ENCODE results near the gene CCL21.

Gene CCL21

DNA sequence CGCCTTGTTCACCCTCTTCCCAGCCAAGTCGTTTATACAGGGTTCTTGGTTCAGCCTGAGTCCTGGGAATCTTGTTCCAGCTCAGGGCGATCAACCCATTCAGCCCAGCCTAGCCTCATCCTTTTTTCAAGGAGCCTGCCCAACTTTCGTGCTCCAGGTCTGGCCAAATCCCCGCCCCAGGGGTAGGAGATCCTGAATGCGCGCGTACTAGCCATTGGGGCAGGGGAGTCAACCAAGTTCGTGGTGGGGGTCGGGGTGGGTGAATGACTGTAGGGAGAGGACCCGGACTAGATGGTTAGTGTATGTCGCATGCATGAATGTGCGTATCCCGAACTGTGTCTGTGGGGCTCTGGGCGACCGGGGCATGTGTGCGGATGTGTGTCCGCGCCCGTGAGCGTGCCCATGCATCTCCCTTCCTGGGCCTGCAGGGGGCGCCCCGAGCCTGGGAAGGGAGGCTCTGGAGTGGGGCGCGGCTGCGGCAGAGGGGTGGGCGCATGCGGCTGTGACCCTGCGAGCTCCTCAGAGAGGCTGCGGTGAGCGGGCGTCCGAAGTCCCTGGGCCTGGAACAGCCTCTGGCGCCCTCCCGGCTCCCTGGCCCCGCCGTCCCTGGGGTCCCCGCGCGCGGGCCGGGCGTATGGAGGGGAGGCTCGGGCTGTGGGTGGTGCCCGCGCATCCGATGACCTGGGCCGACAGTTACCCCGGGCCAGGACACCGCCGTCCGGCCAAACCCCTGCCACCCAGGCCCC, 8.7 kb downstream of the CCL21 start:
- DNase-seq (ENCODE audit: low spot score in 2 of 2) = peak; percentile 50 to 62
- no peak overlapping the region for H3K27ac Mint-ChIP-seq (ENCODE audit: low read depth)
- H3K4me3 Mint-ChIP-seq = peak overlapping the region; percentile 72

DNA sequence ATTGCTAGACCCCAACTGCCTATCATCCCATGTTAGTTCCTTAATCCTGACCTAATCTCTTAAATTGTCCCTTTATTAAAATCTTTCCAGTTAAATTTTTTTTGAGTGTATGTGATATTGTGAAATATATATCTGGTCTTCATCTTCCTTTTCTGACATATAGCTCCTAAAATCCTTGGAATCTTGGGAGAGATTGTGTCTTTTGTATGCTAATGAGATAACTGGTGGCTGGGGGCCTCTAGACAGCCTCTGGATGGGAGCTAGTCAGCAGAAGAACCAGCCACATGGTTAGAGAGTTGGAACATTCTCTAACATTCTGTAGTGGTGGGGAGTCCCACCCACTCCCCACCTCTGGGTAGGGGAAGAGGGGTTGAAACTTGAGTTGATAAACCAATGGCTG, 15.1 kb downstream of the CCL21 start:
- ATAC-seq (replicated peaks; ENCODE audit: extremely low read depth, poor library complexity, severe bottlenecking) = no peak
- no peak for DNase-seq (ENCODE audit: low spot score in 2 of 2)
- H3K36me3 Mint-ChIP-seq (ENCODE audit: insufficient read depth) = no peaks in the 10 kb centered on the region
- H3K27me3 Mint-ChIP-seq = peaks cover 18% of the 10 kb centered on the region
- no peaks in the 10 kb centered on the region for H3K4me1 Mint-ChIP-seq
- no peak overlapping the region for H3K4me3 Mint-ChIP-seq
- no peak overlapping the region for H3K27ac Mint-ChIP-seq (ENCODE audit: low read depth)
- no peaks in the 10 kb centered on the region for H3K9me3 Mint-ChIP-seq

More for the DNA sequence above, 8.7 kb downstream of the CCL21 start:
- Mint-ChIP-seq H3K4me1 (peaks cover 6% of the 10 kb centered on the region), H3K27me3 (peaks cover 13% of the 10 kb centered on the region), H3K9me3 (no peaks in the 10 kb centered on the region), H3K36me3 (ENCODE audit: insufficient read depth) (no peaks in the 10 kb centered on the region)
- peak; percentile 83 for ATAC-seq (replicated peaks; ENCODE audit: extremely low read depth, poor library complexity, severe bottlenecking)

DNA sequence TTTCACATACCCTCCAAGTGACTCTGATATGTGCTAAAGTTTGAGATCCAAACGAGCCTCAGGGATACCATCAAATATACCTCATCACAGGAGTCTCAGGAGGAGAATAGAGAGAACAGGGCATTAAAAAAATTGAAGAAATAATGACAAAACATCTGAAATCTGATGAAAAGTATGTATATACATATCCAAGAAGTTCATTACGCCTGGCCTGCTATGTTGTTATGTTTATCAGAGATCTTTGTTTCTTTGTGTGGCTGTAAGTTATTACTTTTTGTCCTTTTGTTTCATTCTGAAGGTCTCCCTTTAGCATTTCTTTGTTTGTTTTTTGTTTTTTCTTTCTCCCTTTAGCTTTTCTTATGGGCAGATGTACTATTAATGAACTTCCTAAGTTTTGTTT, 16.4 kb downstream of the CCL21 start:
- no peak overlapping the region for H3K4me3 Mint-ChIP-seq
- DNase-seq (ENCODE audit: low spot score in 2 of 2) (no peak), ATAC-seq (replicated peaks; ENCODE audit: extremely low read depth, poor library complexity, severe bottlenecking) (no peak)
- H3K36me3 Mint-ChIP-seq (ENCODE audit: insufficient read depth) = no peaks in the 10 kb centered on the region
- no peaks in the 10 kb centered on the region for H3K4me1 Mint-ChIP-seq
- no peak overlapping the region for H3K27ac Mint-ChIP-seq (ENCODE audit: low read depth)
- peaks cover 27% of the 10 kb centered on the region for H3K27me3 Mint-ChIP-seq
- no peaks in the 10 kb centered on the region for H3K9me3 Mint-ChIP-seq

DNA sequence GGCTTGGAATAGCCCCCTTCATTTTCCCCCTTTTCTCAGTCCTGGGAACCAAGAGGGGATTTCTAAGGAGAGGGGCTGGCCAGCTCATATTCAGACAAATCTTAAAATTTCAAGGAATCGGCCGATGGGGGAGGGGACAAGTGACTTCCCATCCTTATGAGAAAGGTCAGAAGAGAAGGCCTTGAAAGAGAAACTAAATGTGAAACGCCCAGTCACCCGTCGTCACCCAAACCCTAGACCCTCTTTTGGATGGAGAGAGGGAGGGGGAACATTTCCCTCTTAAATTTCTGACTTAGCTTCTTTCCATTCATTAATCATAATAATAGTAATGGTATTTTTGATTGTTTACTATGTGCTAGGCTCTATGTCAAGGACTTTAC, 18.0 kb downstream of the CCL21 start:
- H3K36me3 Mint-ChIP-seq (ENCODE audit: insufficient read depth) = no peaks in the 10 kb centered on the region
- ATAC-seq (replicated peaks; ENCODE audit: extremely low read depth, poor library complexity, severe bottlenecking) = no peak
- no peaks in the 10 kb centered on the region for H3K9me3 Mint-ChIP-seq
- no peak overlapping the region for H3K4me3 Mint-ChIP-seq
- H3K4me1 Mint-ChIP-seq = no peaks in the 10 kb centered on the region
- peaks cover 33% of the 10 kb centered on the region for H3K27me3 Mint-ChIP-seq
- no peak for DNase-seq (ENCODE audit: low spot score in 2 of 2)
- H3K27ac Mint-ChIP-seq (ENCODE audit: low read depth) = no peak overlapping the region

DNA sequence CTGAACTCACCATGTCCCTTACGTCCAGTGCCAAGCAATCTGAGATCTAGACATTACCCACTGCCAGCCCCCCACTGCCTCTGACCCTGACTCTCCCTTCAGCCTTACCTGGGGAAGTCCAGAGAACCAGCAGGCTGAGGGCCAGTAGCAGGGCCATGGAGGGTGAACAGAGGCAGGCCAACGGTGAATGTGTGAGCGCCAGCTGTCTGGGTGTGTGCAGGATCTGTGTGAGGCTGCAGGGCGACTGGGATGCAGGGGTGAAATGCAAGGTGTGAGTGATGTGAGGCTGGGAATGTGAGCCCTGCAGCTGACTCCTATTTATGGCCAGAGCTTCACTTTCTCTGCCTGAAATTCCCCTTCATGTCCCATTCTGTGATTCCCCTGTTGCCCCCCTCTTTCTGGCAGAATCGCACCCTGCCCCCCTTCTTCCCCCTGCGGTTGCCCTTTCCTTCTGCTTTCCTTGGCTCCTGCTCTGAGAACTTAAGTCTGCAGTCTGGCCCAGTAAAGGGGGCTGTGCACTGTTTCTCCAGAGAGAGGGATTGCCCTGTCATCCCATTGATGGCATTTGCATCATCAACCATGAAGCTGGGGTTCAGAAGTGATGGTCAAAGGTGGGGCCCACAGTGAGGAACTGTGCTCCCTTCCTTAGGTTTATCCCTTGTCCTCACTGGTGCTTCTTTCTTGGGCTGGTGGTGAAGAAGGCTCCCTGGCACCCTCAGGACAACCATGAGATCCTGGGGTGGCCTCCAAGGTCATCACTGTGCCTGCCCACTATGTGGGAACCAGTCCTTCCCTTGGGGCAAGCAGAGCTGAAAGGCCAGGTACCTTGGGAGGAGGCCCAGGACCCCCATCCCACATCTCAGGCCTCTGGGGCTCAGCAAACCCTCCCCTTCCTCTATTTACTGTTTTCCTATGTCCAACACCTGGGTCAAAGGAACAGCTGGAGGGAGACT, 18.7 kb downstream of the CCL21 start, which contains the start of gene CCL19:
Gene CCL19 (minus strand): TSS at position 294 of the 953 bp plus-strand sequence. CDS start 137 bp downstream, at position 157.
- Mint-ChIP-seq H3K27ac (ENCODE audit: low read depth) (no peak within 1 kb of the TSS), H3K9me3 (no peaks in the 10 kb centered on the region), H3K36me3 (ENCODE audit: insufficient read depth) (no peaks in the 10 kb centered on the region), H3K4me1 (no peaks in the 10 kb centered on the region), H3K4me3 (no peak within 1 kb of the TSS), H3K27me3 (peaks cover 33% of the 10 kb centered on the region)
- ATAC-seq (replicated peaks; ENCODE audit: extremely low read depth, poor library complexity, severe bottlenecking) (no peak), DNase-seq (ENCODE audit: low spot score in 2 of 2) (no peak)

DNA sequence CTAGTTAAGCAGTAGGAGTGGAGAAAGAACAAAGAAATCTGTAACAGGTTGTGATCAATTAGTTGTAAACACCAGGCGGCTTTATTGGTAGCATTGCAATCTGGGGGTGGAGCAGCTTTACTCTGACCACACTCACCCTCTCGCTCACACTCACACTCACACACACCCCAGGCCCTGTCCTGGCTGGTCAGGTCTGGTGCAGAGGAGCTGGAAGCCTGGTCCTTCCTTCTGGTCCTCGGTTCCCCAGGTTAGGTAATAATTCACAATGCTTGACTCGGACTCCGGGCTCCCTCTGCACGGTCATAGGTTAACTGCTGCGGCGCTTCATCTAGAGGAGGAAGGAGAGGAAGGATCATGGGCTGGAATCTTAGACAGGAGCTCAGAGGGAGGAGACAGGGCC, 20.4 kb downstream of the CCL21 start:
- Mint-ChIP-seq H3K4me3 (no peak overlapping the region), H3K4me1 (no peaks in the 10 kb centered on the region), H3K27ac (ENCODE audit: low read depth) (no peak overlapping the region), H3K36me3 (ENCODE audit: insufficient read depth) (no peaks in the 10 kb centered on the region), H3K9me3 (no peaks in the 10 kb centered on the region), H3K27me3 (peaks cover 23% of the 10 kb centered on the region)
- DNase-seq (ENCODE audit: low spot score in 2 of 2) (no peak), ATAC-seq (replicated peaks; ENCODE audit: extremely low read depth, poor library complexity, severe bottlenecking) (no peak)

DNA sequence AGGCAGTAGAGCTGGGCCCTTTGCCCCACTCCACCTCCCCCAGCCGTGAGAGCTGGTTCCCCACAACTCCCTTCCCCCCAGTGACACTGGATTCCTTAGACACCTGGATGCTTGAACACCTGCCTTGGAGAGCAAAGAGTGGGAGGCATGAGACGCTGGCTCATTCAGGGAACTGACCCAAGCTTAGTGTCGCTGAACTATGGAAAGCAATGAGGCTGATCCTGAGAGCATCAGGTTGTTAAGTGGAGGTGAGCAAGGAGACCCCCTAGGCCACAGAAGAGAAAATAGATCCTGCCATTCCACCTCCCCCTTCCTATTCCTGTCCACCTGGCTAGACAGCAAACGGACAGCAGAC, 20.8 kb downstream of the CCL21 start:
- Mint-ChIP-seq H3K4me1 (no peaks in the 10 kb centered on the region), H3K4me3 (no peak overlapping the region), H3K36me3 (ENCODE audit: insufficient read depth) (no peaks in the 10 kb centered on the region), H3K27me3 (peaks cover 22% of the 10 kb centered on the region), H3K27ac (ENCODE audit: low read depth) (no peak overlapping the region), H3K9me3 (no peaks in the 10 kb centered on the region)
- ATAC-seq (replicated peaks; ENCODE audit: extremely low read depth, poor library complexity, severe bottlenecking) (no peak), DNase-seq (ENCODE audit: low spot score in 2 of 2) (no peak)

DNA sequence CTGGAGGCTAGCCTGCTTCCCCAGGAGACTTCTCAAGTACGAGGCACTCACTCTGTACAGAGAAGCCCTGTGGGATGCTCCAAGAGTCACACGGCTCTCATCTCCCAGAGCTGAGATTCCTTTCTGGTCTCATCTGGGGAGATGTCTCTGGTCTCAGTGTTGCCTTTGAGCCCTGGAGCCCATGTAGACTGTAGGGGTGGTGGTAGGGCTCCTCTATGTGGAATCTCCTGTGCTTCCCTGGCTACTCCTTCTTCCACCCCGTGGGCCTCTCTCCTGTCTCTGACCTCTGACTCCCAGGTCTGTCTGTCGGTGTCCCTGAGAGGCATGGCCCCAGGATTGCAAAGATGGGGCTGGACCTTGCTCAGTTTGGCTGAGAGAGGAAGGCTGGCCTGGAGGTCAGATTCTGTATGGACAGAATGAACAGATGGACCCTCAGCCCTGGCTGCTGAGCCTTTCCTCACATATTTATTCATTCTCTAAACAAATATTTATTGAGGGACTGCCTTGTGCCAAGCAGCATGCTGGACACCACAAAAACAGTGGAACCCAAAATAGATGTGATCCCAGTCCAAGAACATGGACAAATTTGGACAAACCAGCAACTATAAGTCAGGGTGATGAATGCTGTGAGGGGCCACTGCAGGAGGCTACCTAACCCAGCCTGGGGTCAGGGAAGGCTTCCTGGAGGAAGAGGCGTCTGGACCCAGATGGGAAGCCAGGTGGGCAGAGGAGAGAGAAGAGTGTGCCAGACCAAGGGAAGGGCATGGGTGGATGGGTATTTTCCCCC, 21.4 kb downstream of the CCL21 start:
- Mint-ChIP-seq H3K27ac (ENCODE audit: low read depth) (peak overlapping the region; percentile 1), H3K9me3 (no peaks in the 10 kb centered on the region), H3K4me3 (no peak overlapping the region), H3K27me3 (peaks cover 22% of the 10 kb centered on the region), H3K36me3 (ENCODE audit: insufficient read depth) (no peaks in the 10 kb centered on the region), H3K4me1 (no peaks in the 10 kb centered on the region)
- ATAC-seq (replicated peaks; ENCODE audit: extremely low read depth, poor library complexity, severe bottlenecking) (no peak), DNase-seq (ENCODE audit: low spot score in 2 of 2) (no peak)

DNA sequence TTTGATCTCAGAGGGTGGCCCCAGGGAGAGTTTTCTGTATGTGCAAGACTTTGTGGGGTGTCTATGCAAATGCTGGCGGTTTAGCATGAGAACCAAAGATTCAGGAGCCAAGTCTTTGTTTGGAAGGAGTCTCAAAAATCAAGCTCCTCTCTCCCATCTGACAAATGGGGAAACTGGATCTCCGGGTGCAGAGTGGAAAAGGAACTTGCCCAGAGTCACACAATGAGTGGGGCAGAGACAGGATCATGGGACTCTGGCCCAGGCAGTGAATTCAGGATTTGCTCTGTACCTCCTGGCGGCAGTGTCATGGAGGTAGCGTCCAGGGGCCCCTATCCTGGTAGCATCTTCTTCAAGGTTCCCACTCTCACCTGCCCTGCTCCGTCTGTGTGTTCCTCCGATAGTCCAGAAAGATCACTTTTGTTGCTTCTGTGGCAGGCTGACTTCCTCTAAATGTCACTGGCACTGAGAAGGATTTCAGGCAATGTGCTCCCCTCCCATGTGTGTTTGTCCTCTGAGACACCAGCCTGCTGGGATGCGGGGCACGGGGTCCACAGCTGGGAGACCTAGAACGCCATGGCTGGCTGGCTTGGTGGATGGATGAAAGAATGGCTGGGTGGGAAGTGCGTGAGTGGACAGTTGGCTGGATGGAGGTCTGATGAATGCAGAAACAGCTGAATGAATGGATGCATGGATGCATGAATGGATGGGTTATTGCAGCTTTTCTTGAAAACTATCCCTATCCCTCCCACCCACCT, 22.5 kb downstream of the CCL21 start:
- no peak for DNase-seq (ENCODE audit: low spot score in 2 of 2)
- no peaks in the 10 kb centered on the region for H3K4me1 Mint-ChIP-seq
- no peak for ATAC-seq (replicated peaks; ENCODE audit: extremely low read depth, poor library complexity, severe bottlenecking)
- H3K27ac Mint-ChIP-seq (ENCODE audit: low read depth) = no peak overlapping the region
- H3K4me3 Mint-ChIP-seq = no peak overlapping the region
- H3K36me3 Mint-ChIP-seq (ENCODE audit: insufficient read depth) = no peaks in the 10 kb centered on the region
- H3K27me3 Mint-ChIP-seq = peaks cover 22% of the 10 kb centered on the region
- H3K9me3 Mint-ChIP-seq = no peaks in the 10 kb centered on the region

DNA sequence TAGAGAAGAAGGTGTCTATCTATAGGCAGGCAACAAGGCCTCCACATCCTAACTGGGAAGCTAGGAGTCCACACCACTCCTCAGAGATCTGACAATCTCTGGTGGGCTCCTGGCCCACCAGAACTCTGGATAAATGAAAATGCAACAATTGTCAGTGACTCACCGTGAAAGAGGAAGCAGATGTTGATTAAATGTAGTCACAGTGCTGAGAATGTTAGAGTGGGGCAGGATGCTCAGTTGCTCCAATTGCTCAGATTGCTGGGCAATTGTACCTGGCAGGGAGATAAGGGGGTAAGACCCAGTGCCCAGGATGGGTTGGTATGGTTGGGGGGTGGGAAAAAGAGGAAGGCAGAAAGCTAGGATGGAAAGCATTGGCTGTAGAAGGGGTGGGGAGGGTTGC, 23.2 kb downstream of the CCL21 start:
- H3K4me3 Mint-ChIP-seq = no peak overlapping the region
- no peaks in the 10 kb centered on the region for H3K36me3 Mint-ChIP-seq (ENCODE audit: insufficient read depth)
- DNase-seq (ENCODE audit: low spot score in 2 of 2) = no peak
- no peaks in the 10 kb centered on the region for H3K9me3 Mint-ChIP-seq
- H3K27ac Mint-ChIP-seq (ENCODE audit: low read depth) = no peak overlapping the region
- H3K27me3 Mint-ChIP-seq = peaks cover 22% of the 10 kb centered on the region
- no peaks in the 10 kb centered on the region for H3K4me1 Mint-ChIP-seq
- ATAC-seq (replicated peaks; ENCODE audit: extremely low read depth, poor library complexity, severe bottlenecking) = no peak

DNA sequence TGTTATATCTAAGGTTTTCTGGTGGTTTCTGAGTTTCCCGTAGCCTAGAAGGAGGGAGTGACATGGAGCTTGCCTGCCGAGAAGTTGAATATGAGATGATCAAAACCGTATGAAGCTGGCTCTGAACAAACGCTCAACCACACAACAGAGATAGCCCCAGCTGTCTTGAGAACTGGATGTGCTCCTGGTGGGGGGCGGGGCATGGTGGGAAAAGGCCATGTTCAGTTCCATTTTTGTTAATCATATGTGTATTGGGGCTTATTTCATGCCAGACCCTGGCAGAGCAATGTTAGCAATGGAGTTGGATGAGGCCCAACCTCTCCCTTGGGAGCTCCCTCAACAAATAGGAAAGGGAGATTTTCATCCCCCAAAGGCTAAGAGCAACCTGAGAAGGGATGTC, 23.7 kb downstream of the CCL21 start:
- Mint-ChIP-seq H3K27ac (ENCODE audit: low read depth) (no peak overlapping the region), H3K27me3 (peaks cover 22% of the 10 kb centered on the region), H3K9me3 (no peaks in the 10 kb centered on the region), H3K36me3 (ENCODE audit: insufficient read depth) (no peaks in the 10 kb centered on the region), H3K4me3 (no peak overlapping the region), H3K4me1 (no peaks in the 10 kb centered on the region)
- no peak for ATAC-seq (replicated peaks; ENCODE audit: extremely low read depth, poor library complexity, severe bottlenecking)
- DNase-seq (ENCODE audit: low spot score in 2 of 2) = no peak

DNA sequence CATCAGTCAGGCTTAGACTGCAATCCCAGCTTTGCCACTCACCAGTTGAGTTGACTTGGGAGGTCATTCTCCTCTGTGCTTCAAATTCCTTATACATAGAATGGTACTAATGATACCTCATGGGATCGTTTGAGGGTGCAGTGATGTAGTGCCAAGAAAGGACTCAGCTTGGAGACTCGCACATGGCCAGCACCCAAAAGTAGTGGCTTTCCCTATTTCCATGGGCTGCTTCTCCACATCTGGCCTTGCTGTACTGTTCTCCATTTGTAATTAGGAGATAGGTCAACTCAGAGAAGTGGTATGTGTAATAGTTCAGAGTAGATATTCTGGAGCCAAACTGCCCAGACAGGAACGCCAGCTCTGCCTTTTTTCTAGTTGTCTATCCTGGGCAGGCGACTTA, 24.3 kb downstream of the CCL21 start:
- no peaks in the 10 kb centered on the region for H3K4me1 Mint-ChIP-seq
- H3K9me3 Mint-ChIP-seq = no peaks in the 10 kb centered on the region
- H3K36me3 Mint-ChIP-seq (ENCODE audit: insufficient read depth) = no peaks in the 10 kb centered on the region
- no peak overlapping the region for H3K4me3 Mint-ChIP-seq
- H3K27me3 Mint-ChIP-seq = peaks cover 22% of the 10 kb centered on the region
- DNase-seq (ENCODE audit: low spot score in 2 of 2) (no peak), ATAC-seq (replicated peaks; ENCODE audit: extremely low read depth, poor library complexity, severe bottlenecking) (no peak)
- no peak overlapping the region for H3K27ac Mint-ChIP-seq (ENCODE audit: low read depth)
